ENCODE results near the gene CDIP1. TPM values are rescaled to one million over a fixed set of nuclear protein-coding genes. Genes with fewer than 3 reads are reported as not detected.

CDIP1 gene
- total RNA-seq, 8 experiments from 2014 or later = 22.5 to 54.3 (median 28.3) TPM

- WGBS, 10 experiments = 87 to 98% (median 93%) methylated on average over 5 to 11 of the region's 17 CpGs; no CpG with 5 or more reads in 4 of the 10 experiments
- Histone ChIP-seq H3K4me3 (no peak overlapping the region), H3K27ac (no peak overlapping the region), H3K4me1 (replicated peaks in 1 of 2) (no peaks in the 10 kb centered on the region)
- in situ Hi-C loops (cut with MboI; ENCODE audit: low pct_unique_long_range_greater_than_20kb in 2 of 9, low sequenced_read_pairs in 9 of 9, unreplicated experiment in 9 of 9) = no loop called here
- no peak for ATAC-seq (replicated peaks in 6 of 8)
Measured at GRCh38 chr16:4507588-4508345, 30.8 kb downstream of the CDIP1 start.

GRCh38 chr16:4506450-4506849 is 32.1 kb downstream of the CDIP1 start:
- H3K4me1 ChIP-seq (replicated peaks in 1 of 2) = no peaks in the 10 kb centered on the region
- 0 to 20% methylated on average over 1 to 2 of the region's 3 CpGs; no CpG with 5 or more reads in 8 of the 10 experiments for WGBS, 10 experiments
- H3K4me3 ChIP-seq = no peak overlapping the region
- H3K27ac ChIP-seq = no peak overlapping the region
- in situ Hi-C loops (cut with MboI; ENCODE audit: low pct_unique_long_range_greater_than_20kb in 2 of 9, low sequenced_read_pairs in 9 of 9, unreplicated experiment in 9 of 9) = no loop called here
- peak; percentile 62 to 94 (median 80) for ATAC-seq (replicated peaks in 6 of 8)

GRCh38 chr16:4505356-4506147 is 33.0 kb downstream of the CDIP1 start:
- Histone ChIP-seq H3K4me3 (no peak overlapping the region), H3K27ac (no peak overlapping the region), H3K4me1 (replicated peaks in 1 of 2) (peaks cover 0 to 2% of the 10 kb centered on the region in 2 donors)
- ATAC-seq (replicated peaks in 6 of 8) = no peak
- WGBS, 10 experiments = 69 to 100% (median 89%) methylated on average over 2 to 10 of the region's 13 CpGs
- in situ Hi-C loops (cut with MboI; ENCODE audit: low pct_unique_long_range_greater_than_20kb in 2 of 9, low sequenced_read_pairs in 9 of 9, unreplicated experiment in 9 of 9) = no loop called here

- in situ Hi-C loops (cut with MboI; ENCODE audit: low pct_unique_long_range_greater_than_20kb in 2 of 9, low sequenced_read_pairs in 9 of 9, unreplicated experiment in 9 of 9) = no loop called here
- Histone ChIP-seq H3K4me1 (replicated peaks in 1 of 2) (peaks cover 0 to 3% of the 10 kb centered on the region in 2 donors), H3K27ac (no peak overlapping the region), H3K4me3 (no peak overlapping the region)
- 18 to 87% (median 57%) methylated on average over 1 to 5 of the region's 5 CpGs for WGBS, 10 experiments
- ATAC-seq (replicated peaks in 6 of 8) = peak in 1 of 8 experiments; percentile 15
Measured at GRCh38 chr16:4501071-4501478, 37.5 kb downstream of the CDIP1 start.

- H3K4me1 ChIP-seq (replicated peaks in 1 of 2) = peaks cover 0 to 3% of the 10 kb centered on the region in 2 donors
- H3K4me3 ChIP-seq = no peak overlapping the region
- WGBS, 10 experiments = 0 to 93% (median 52%) methylated on average over 1 to 3 of the region's 3 CpGs; no CpG with 5 or more reads in 4 of the 10 experiments
- ATAC-seq (replicated peaks in 6 of 8) = peak in 7 of 8 experiments; percentile 28 to 96 (median 54)
- no peak overlapping the region for H3K27ac ChIP-seq
- in situ Hi-C loops (cut with MboI; ENCODE audit: low pct_unique_long_range_greater_than_20kb in 2 of 9, low sequenced_read_pairs in 9 of 9, unreplicated experiment in 9 of 9) = no loop called here
Measured at GRCh38 chr16:4500272-4500671, 38.3 kb downstream of the CDIP1 start.

GRCh38 chr16:4499196-4499555 is 39.4 kb downstream of the CDIP1 start:
- 80 to 100% (median 97%) methylated on average over 1 to 4 of the region's 4 CpGs; no CpG with 5 or more reads in 1 of the 10 experiments for WGBS, 10 experiments
- ATAC-seq (replicated peaks in 6 of 8) = no peak
- H3K27ac ChIP-seq = no peak overlapping the region
- in situ Hi-C loops (cut with MboI; ENCODE audit: low pct_unique_long_range_greater_than_20kb in 2 of 9, low sequenced_read_pairs in 9 of 9, unreplicated experiment in 9 of 9) = no loop called here
- H3K4me1 ChIP-seq (replicated peaks in 1 of 2) = peaks cover 0 to 3% of the 10 kb centered on the region in 2 donors
- no peak overlapping the region for H3K4me3 ChIP-seq

GRCh38 chr16:4498546-4499195 is 39.9 kb downstream of the CDIP1 start:
- Histone ChIP-seq H3K27ac (no peak overlapping the region), H3K4me1 (replicated peaks in 1 of 2) (peaks cover 0 to 3% of the 10 kb centered on the region in 2 donors), H3K4me3 (no peak overlapping the region)
- in situ Hi-C loops (cut with MboI; ENCODE audit: low pct_unique_long_range_greater_than_20kb in 2 of 9, low sequenced_read_pairs in 9 of 9, unreplicated experiment in 9 of 9) = no loop called here
- ATAC-seq (replicated peaks in 6 of 8) = no peak
- WGBS, 10 experiments = 40 to 100% (median 81%) methylated on average over 1 to 7 of the region's 8 CpGs

GRCh38 chr16:4496305-4496704 is 42.3 kb downstream of the CDIP1 start:
- peak in 3 of 8 experiments; percentile 88 to 92 (median 88) for ATAC-seq (replicated peaks in 6 of 8)
- Histone ChIP-seq H3K27ac (no peak overlapping the region), H3K4me1 (replicated peaks in 1 of 2) (peaks cover 0 to 3% of the 10 kb centered on the region in 2 donors), H3K4me3 (no peak overlapping the region)
- in situ Hi-C loops (cut with MboI; ENCODE audit: low pct_unique_long_range_greater_than_20kb in 2 of 9, low sequenced_read_pairs in 9 of 9, unreplicated experiment in 9 of 9) = no loop called here
- 17 to 100% (median 88%) methylated on average over 1 to 4 of the region's 4 CpGs; no CpG with 5 or more reads in 4 of the 10 experiments for WGBS, 10 experiments

GRCh38 chr16:4495766-4496165 is 42.8 kb downstream of the CDIP1 start:
- Histone ChIP-seq H3K27ac (no peak overlapping the region), H3K4me1 (replicated peaks in 1 of 2) (peaks cover 0 to 3% of the 10 kb centered on the region in 2 donors), H3K4me3 (no peak overlapping the region)
- 93 to 100% (median 100%) methylated on average over 1 to 2 of the region's 2 CpGs; no CpG with 5 or more reads in 5 of the 10 experiments for WGBS, 10 experiments
- in situ Hi-C loops (cut with MboI; ENCODE audit: low pct_unique_long_range_greater_than_20kb in 2 of 9, low sequenced_read_pairs in 9 of 9, unreplicated experiment in 9 of 9) = no loop called here
- no peak for ATAC-seq (replicated peaks in 6 of 8)

GRCh38 chr16:4494746-4495490 is 43.7 kb downstream of the CDIP1 start:
- in situ Hi-C loops (cut with MboI; ENCODE audit: low pct_unique_long_range_greater_than_20kb in 2 of 9, low sequenced_read_pairs in 9 of 9, unreplicated experiment in 9 of 9) = no loop called here
- Histone ChIP-seq H3K4me3 (no peak overlapping the region), H3K27ac (no peak overlapping the region), H3K4me1 (replicated peaks in 1 of 2) (no peaks in the 10 kb centered on the region)
- peak in 4 of 8 experiments; percentile 14 to 57 (median 37) for ATAC-seq (replicated peaks in 6 of 8)
- 43 to 100% (median 77%) methylated on average over 1 to 6 of the region's 6 CpGs; no CpG with 5 or more reads in 2 of the 10 experiments for WGBS, 10 experiments

- in situ Hi-C loops (cut with MboI; ENCODE audit: low pct_unique_long_range_greater_than_20kb in 2 of 9, low sequenced_read_pairs in 9 of 9, unreplicated experiment in 9 of 9) = no loop called here
- Histone ChIP-seq H3K4me1 (replicated peaks in 1 of 2) (no peaks in the 10 kb centered on the region), H3K4me3 (no peak overlapping the region), H3K27ac (no peak overlapping the region)
- no peak for ATAC-seq (replicated peaks in 6 of 8)
- 87 to 100% (median 99%) methylated on average over 1 to 4 of the region's 4 CpGs; no CpG with 5 or more reads in 2 of the 10 experiments for WGBS, 10 experiments
Measured at GRCh38 chr16:4491898-4492297, 46.7 kb downstream of the CDIP1 start.

- Histone ChIP-seq H3K4me1 (replicated peaks in 1 of 2) (no peaks in the 10 kb centered on the region), H3K4me3 (no peak overlapping the region), H3K27ac (no peak overlapping the region)
- no peak for ATAC-seq (replicated peaks in 6 of 8)
- WGBS, 10 experiments = 77 to 100% (median 96%) methylated on average over 1 to 5 of the region's 5 CpGs
- in situ Hi-C loops (cut with MboI; ENCODE audit: low pct_unique_long_range_greater_than_20kb in 2 of 9, low sequenced_read_pairs in 9 of 9, unreplicated experiment in 9 of 9) = no loop called here
Measured at GRCh38 chr16:4489030-4489429, 49.5 kb downstream of the CDIP1 start.

Data from motor neuron (in vitro differentiated cells).